Raji (cell line): ENCODE results near the gene OSR1.

Experiments used
- POLR2A ChIP-seq: IDR thresholded peaks from 2 replicates; pipeline ENCODE4 v1.6.1; 2011; ENCODE audit warnings: low read depth, low read length, control low read depth; ENCODE audit not compliant: insufficient read depth

The OSR1 gene

GRCh38 chr2:19327496-19327895, 30.9 kb downstream of the OSR1 start:
- TF ChIP-seq POLR2A = no peak

GRCh38 chr2:19321946-19322345, 36.5 kb downstream of the OSR1 start:
- TF ChIP-seq POLR2A = no peak

GRCh38 chr2:19320813-19321212, 37.6 kb downstream of the OSR1 start:
- no peak for TF ChIP-seq POLR2A

GRCh38 chr2:19319698-19320097, 38.7 kb downstream of the OSR1 start:
- no peak for TF ChIP-seq POLR2A

GRCh38 chr2:19319064-19319463, 39.4 kb downstream of the OSR1 start:
- no peak for TF ChIP-seq POLR2A

- TF ChIP-seq POLR2A = no peak
Observed at GRCh38 chr2:19313553-19313952, 44.9 kb downstream of the OSR1 start.

GRCh38 chr2:19312949-19313348, 45.5 kb downstream of the OSR1 start:
- TF ChIP-seq POLR2A = no peak

GRCh38 chr2:19301706-19302105, 56.7 kb downstream of the OSR1 start:
- no peak for TF ChIP-seq POLR2A
